HL-60 (cell line): ENCODE measurements around the gene TSHZ2.

Experiments
- GABPA ChIP-seq: IDR thresholded peaks from 2 replicates; pipeline ENCODE4 v1.6.1; 2012; ENCODE audit warnings: low read depth
- POLR2AphosphoS5 ChIP-seq: IDR thresholded peaks from 2 replicates; pipeline ENCODE4 v1.6.1; 2012; ENCODE audit warnings: low read depth
- SPI1 ChIP-seq: IDR thresholded peaks from 2 replicates; pipeline ENCODE4 v1.6.1; 2012; ENCODE audit warnings: low read depth, mild to moderate bottlenecking, borderline replicate concordance
- TF ChIP-seq, protein P1 (sequence below): IDR thresholded peaks from one replicate; pipeline ENCODE4 v1.5.1; 2011; ENCODE audit warnings: low read length, control low read depth, inconsistent platforms; ENCODE audit not compliant: insufficient read depth
- TF ChIP-seq, protein P2 (sequence below): IDR thresholded peaks from 2 replicates; pipeline ENCODE4 v1.6.1; 2012; ENCODE audit warnings: low read depth; ENCODE audit not compliant: insufficient replicate concordance

DNA sequence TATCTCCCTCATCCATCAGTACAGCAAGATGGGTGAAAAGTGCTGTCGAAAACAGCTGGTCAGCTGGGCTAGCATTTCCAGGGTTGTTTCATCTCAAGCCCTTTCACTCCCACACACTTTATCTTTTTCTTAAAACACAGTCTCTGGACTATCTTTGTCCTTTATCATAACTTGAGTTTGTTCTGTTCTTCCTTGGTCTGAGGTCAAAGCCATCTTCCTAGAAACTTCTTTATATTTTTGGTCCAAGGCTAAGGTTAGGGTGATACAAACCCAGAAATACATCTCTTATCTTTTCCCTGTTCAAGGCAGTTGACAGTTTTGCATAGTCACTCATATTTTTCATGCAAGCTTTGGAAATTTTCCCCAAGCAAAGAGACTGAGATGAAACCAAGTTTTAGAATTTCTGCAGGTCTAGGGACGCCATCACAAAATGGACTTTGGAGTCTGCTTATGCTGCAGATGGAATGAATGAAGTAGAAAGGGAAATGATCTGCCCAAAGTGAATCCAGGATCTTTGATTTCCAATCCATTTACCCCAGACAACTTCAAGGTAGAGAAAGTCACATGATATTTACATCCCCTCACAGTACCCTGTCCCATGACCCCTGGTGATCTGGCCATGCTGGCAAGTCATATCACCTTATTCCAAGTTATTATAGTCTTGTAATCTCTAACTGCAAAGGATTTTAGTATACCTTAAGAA, 324.4 kb downstream of the TSHZ2 start:
- TF ChIP-seq, protein P1, sequence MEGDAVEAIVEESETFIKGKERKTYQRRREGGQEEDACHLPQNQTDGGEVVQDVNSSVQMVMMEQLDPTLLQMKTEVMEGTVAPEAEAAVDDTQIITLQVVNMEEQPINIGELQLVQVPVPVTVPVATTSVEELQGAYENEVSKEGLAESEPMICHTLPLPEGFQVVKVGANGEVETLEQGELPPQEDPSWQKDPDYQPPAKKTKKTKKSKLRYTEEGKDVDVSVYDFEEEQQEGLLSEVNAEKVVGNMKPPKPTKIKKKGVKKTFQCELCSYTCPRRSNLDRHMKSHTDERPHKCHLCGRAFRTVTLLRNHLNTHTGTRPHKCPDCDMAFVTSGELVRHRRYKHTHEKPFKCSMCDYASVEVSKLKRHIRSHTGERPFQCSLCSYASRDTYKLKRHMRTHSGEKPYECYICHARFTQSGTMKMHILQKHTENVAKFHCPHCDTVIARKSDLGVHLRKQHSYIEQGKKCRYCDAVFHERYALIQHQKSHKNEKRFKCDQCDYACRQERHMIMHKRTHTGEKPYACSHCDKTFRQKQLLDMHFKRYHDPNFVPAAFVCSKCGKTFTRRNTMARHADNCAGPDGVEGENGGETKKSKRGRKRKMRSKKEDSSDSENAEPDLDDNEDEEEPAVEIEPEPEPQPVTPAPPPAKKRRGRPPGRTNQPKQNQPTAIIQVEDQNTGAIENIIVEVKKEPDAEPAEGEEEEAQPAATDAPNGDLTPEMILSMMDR: no peak
- TF ChIP-seq GABPA (no peak), POLR2AphosphoS5 (no peak), SPI1 (no peak)
- TF ChIP-seq, protein P2, sequence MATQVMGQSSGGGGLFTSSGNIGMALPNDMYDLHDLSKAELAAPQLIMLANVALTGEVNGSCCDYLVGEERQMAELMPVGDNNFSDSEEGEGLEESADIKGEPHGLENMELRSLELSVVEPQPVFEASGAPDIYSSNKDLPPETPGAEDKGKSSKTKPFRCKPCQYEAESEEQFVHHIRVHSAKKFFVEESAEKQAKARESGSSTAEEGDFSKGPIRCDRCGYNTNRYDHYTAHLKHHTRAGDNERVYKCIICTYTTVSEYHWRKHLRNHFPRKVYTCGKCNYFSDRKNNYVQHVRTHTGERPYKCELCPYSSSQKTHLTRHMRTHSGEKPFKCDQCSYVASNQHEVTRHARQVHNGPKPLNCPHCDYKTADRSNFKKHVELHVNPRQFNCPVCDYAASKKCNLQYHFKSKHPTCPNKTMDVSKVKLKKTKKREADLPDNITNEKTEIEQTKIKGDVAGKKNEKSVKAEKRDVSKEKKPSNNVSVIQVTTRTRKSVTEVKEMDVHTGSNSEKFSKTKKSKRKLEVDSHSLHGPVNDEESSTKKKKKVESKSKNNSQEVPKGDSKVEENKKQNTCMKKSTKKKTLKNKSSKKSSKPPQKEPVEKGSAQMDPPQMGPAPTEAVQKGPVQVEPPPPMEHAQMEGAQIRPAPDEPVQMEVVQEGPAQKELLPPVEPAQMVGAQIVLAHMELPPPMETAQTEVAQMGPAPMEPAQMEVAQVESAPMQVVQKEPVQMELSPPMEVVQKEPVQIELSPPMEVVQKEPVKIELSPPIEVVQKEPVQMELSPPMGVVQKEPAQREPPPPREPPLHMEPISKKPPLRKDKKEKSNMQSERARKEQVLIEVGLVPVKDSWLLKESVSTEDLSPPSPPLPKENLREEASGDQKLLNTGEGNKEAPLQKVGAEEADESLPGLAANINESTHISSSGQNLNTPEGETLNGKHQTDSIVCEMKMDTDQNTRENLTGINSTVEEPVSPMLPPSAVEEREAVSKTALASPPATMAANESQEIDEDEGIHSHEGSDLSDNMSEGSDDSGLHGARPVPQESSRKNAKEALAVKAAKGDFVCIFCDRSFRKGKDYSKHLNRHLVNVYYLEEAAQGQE: no peak
